A673 (cell line): ENCODE data around the gene CENPV. TPM values are rescaled to one million over a fixed set of nuclear protein-coding genes. Genes with fewer than 3 reads are reported as not detected.

Experiments used
- BruUV-seq: library from RNA; stranded (reverse); fragments of 400-500 nt; replicated peaks from 2 replicates; lab custom pipeline; 2021; lab: Mats Ljungman, UMichigan
- CTCF ChIA-PET: fragments of 300-600 bp; sonication (Branson Sonifier 250); formaldehyde crosslinking; loops from one replicate; lab custom pipeline; 2022; ENCODE audit warnings: antibody characterized with exemption; lab: Charles Lee
- POLR2A ChIA-PET: fragments of 300-600 bp; sonication (Branson Sonifier 250); formaldehyde crosslinking; loops from one replicate; lab custom pipeline; 2022; ENCODE audit warnings: antibody characterized with exemption; ENCODE audit not compliant: low non-redundant PET; lab: Charles Lee
- DNase-seq: peaks from one replicate; pipeline ENCODE4 v3.0.0-alpha.2; 2015; ENCODE audit warnings: low spot score
- H3K27ac ChIP-seq: fragments of 200-600 bp; sonication (generic); 2 replicates; pipeline ENCODE4 v1.5.1; 2016; ENCODE audit warnings: mixed run types, low read depth, mild to moderate bottlenecking, mixed read lengths, antibody characterized with exemption, low read length; ENCODE audit not compliant: poor library complexity, severe bottlenecking
- H3K27me3 ChIP-seq: fragments of 200-600 bp; sonication (generic); replicated peaks from 2 replicates; pipeline ENCODE4 v1.6.1; 2017; ENCODE audit warnings: mixed run types, low read depth, mild to moderate bottlenecking, mixed read lengths, antibody characterized with exemption, low read length; ENCODE audit not compliant: insufficient read depth, poor library complexity
- H3K36me3 ChIP-seq: fragments of 200-600 bp; sonication (generic); 2 replicates; pipeline ENCODE4 v1.6.1; 2016; ENCODE audit warnings: mixed run types, mild to moderate bottlenecking, mixed read lengths, antibody characterized with exemption, low read length; ENCODE audit not compliant: insufficient read depth, poor library complexity, severe bottlenecking
- H3K4me1 ChIP-seq: fragments of 200-600 bp; sonication (generic); 2 replicates; pipeline ENCODE4 v1.6.1; 2017; ENCODE audit warnings: mixed run types, mild to moderate bottlenecking, mixed read lengths, antibody characterized with exemption, low read length; ENCODE audit not compliant: insufficient read depth, poor library complexity, severe bottlenecking
- H3K4me3 ChIP-seq: fragments of 200-600 bp; sonication (generic); 2 replicates; pipeline ENCODE4 v1.5.1; 2016; ENCODE audit warnings: low read depth, mixed run types, mild to moderate bottlenecking, mixed read lengths, low read length; ENCODE audit not compliant: poor library complexity, severe bottlenecking
- H3K9me3 ChIP-seq: fragments of 200-600 bp; sonication (generic); 2 replicates; pipeline ENCODE4 v1.6.1; 2016; ENCODE audit warnings: mixed run types, low read depth, mild to moderate bottlenecking, mixed read lengths, antibody characterized with exemption, low read length; ENCODE audit not compliant: poor library complexity, severe bottlenecking
- CTCF ChIP-seq: fragments of 300-800, 200-600 bp; sonication (generic); conservative IDR thresholded peaks from 2 replicates; pipeline ENCODE4 v1.5.1; 2017; ENCODE audit warnings: low read depth, mild to moderate bottlenecking, antibody characterized with exemption, low read length, moderate library complexity, mixed read lengths
- EZH2 ChIP-seq: fragments of 200-600 bp; sonication (generic); IDR thresholded peaks from 2 replicates; pipeline ENCODE4 v1.6.1; 2017; ENCODE audit warnings: borderline replicate concordance, low read depth, mild to moderate bottlenecking, mixed read lengths, antibody characterized with exemption, low read length; ENCODE audit not compliant: poor library complexity, severe bottlenecking
- intact Hi-C: fragments of 100-400 bp; cut with micrococcal nuclease; formaldehyde crosslinking; loops from one replicate; pipeline ENCODE4 v1.10.0; 2022; ENCODE audit not compliant: unreplicated experiment
- total RNA-seq: library from RNA; stranded (reverse); gene quantifications from 2 replicates; pipeline ENCODE4 v1.2.3, GENCODE V29; 2021

Gene CENPV
- total RNA-seq, 1 experiment from 2014 or later: 147 TPM

DNA sequence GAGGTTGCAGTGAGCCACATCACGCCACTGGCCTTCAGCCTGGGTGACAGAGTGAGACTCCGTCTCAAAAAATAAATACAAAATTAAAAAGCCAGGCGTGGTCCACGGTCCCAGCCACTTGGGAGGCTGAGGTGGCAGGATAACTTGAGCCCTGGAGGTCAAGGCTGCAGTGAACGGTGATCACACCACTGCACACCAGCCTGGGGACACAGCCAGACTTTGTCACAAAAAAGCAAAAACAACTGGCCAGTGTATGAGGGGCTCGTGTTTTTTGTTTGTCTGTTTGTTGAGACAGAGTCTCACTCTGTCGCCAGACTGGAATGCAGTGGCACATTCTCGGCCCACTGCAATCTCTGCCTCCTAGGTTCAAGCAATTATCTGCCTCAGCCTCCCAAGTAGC is 26.4 kb upstream of the CENPV start:
- no peak for TF ChIP-seq EZH2
- TF ChIP-seq CTCF: no peak
- no TSS peak for BruUV-seq
- ChIA-PET CTCF (interaction anchor here (1.2 kb wide), 1 partner anchor 27 kb away, joined by 4 read pairs; the partner anchor contains the start of gene CENPV), POLR2A (no interaction called here)
- Histone ChIP-seq H3K4me3 (no peak overlapping the region), H3K9me3 (no peaks in the 10 kb centered on the region), H3K4me1 (peaks cover 4% of the 10 kb centered on the region), H3K36me3 (peaks cover 24% of the 10 kb centered on the region), H3K27ac (peak overlapping the region; percentile 97), H3K27me3 (no peaks in the 10 kb centered on the region)
- intact Hi-C loops: loop anchor here (2.0 kb wide), 1 partner anchor 59 kb away; no protein-coding TSS in a partner anchor
- DNase-seq: no peak

GRCh38 chr17:16378636-16379282 is 25.5 kb upstream of the CENPV start:
- no peak overlapping the region for H3K27ac ChIP-seq
- DNase-seq: no peak
- BruUV-seq: no TSS peak

DNA sequence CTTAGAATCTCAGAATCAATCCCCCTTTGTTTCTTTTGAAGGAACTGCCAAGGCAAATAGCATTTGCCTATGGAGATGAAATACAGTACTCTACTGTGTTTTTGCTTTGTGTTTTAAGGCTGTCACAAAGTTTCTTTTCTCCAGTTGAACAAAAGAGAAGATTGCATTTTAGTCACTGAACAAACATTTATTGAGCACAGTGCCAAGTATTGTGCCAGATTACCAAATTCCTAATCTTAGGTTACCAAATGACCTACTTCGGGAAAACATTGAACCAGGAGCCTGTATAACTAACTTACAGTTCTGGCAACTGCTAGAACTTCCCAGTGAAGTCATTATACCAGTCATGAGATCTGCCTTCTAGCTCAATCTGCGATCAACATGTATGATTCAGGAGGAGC is 24.7 kb upstream of the CENPV start:
- Histone ChIP-seq H3K4me1 (peaks cover 4% of the 10 kb centered on the region), H3K9me3 (no peaks in the 10 kb centered on the region), H3K27me3 (no peaks in the 10 kb centered on the region), H3K27ac (no peak overlapping the region), H3K36me3 (peaks cover 13% of the 10 kb centered on the region), H3K4me3 (no peak overlapping the region)
- no peak for DNase-seq
- BruUV-seq: no TSS peak
- no peak for TF ChIP-seq CTCF
- TF ChIP-seq EZH2: no peak
- POLR2A ChIA-PET: no interaction called here
- CTCF ChIA-PET: no interaction called here
- intact Hi-C loops: no loop called here

More at GRCh38 chr17:16378636-16379282, 25.5 kb upstream of the CENPV start:
- no peak overlapping the region for H3K4me3 ChIP-seq
- intact Hi-C loops: no loop called here
- no peaks in the 10 kb centered on the region for H3K27me3 ChIP-seq
- ChIA-PET POLR2A (no interaction called here), CTCF (no interaction called here)
- H3K36me3 ChIP-seq: peaks cover 20% of the 10 kb centered on the region
- H3K9me3 ChIP-seq: no peaks in the 10 kb centered on the region
- no peak for TF ChIP-seq CTCF
- TF ChIP-seq EZH2: no peak
- peaks cover 4% of the 10 kb centered on the region for H3K4me1 ChIP-seq
